ENCODE measurements around the gene NEURL3.

- TF ChIP-seq CTCF (IDR thresholded peaks at IDR 0.05) (no peak), POLR2A (IDR thresholded peaks at IDR 0.05) (no peak)
These were observed at the start of gene NEURL3 for GRCh38 chr2:96505231-96505889.

Measured in adrenal gland (tissue), 5 donors.